Suprapubic skin (tissue), 3 donors: Measurements from ENCODE around the gene GFOD2.

Source experiments
- EP300 ChIP-seq: sonication (generic); formaldehyde crosslinking; IDR thresholded peaks from one replicate; pipeline ENCODE4 v1.6.1; 2017; ENCODE audit warnings: antibody characterized with exemption
- POLR2A ChIP-seq, 2 donors: fragments of 450-650 bp; IDR thresholded peaks; one replicate each; pipeline ENCODE4 v1.6.1; 2017; ENCODE audit warnings: antibody characterized with exemption in 2 of 2, mild to moderate bottlenecking in 2 of 2, moderate library complexity in 2 of 2
- TF ChIP-seq, protein P1 (sequence below), 2 donors: fragments of 200-600 bp in 1 of 2; fragments of 450-650 bp in 1 of 2; sonication (generic) in 1 of 2; IDR thresholded peaks; one replicate each; pipeline ENCODE4 v1.5.1; 2016 to 2019; ENCODE audit warnings: antibody characterized with exemption in 2 of 2, mild to moderate bottlenecking in 1 of 2, moderate library complexity in 1 of 2

DNA sequence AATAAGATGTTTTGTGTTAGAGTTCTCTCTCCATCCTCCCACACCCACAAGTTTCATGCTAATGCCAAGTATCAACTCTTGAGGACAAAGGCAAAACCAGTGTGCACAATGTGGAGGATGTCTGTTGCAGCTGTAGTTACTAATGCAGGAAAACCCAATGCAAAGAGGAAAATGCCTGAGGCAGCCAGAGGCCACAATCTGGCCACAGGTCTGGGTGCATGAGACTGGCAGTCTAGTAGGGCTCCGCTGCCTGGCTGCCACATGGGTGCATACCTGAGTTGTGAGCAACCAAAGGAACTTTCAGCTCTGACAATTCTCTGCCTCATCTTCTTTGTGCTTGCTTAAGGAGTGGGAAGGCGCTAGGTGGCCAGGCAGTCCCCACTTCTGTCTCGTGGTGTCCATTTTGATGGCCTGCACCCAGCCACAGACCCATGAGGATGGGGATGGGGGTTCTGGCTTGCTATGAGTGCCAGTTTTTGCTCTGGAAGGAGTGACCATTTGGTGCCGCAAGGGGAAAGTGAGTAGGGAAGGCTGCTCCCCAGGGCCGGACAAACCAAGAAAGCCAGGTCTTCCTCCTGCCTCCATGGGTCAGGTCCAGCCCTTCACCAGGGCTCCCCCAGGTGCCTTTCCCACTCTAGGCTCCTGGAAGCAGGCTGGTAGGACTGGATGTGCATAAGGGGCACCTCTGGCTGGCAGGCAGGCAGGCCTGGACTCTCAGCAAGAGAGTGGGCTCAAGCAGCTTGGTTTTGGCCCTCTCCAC is 4.2 kb upstream of the GFOD2 start:
- TF ChIP-seq, protein P1, sequence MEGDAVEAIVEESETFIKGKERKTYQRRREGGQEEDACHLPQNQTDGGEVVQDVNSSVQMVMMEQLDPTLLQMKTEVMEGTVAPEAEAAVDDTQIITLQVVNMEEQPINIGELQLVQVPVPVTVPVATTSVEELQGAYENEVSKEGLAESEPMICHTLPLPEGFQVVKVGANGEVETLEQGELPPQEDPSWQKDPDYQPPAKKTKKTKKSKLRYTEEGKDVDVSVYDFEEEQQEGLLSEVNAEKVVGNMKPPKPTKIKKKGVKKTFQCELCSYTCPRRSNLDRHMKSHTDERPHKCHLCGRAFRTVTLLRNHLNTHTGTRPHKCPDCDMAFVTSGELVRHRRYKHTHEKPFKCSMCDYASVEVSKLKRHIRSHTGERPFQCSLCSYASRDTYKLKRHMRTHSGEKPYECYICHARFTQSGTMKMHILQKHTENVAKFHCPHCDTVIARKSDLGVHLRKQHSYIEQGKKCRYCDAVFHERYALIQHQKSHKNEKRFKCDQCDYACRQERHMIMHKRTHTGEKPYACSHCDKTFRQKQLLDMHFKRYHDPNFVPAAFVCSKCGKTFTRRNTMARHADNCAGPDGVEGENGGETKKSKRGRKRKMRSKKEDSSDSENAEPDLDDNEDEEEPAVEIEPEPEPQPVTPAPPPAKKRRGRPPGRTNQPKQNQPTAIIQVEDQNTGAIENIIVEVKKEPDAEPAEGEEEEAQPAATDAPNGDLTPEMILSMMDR (IDR thresholded peaks at IDR 0.05): no peak
- TF ChIP-seq EP300: no peak
- TF ChIP-seq POLR2A (IDR thresholded peaks at IDR 0.05): no peak
